ENCODE measurements around the gene DEPDC7. TPM values are rescaled to one million over a fixed set of nuclear protein-coding genes. Genes with fewer than 3 reads are reported as not detected.

Gene DEPDC7
- total and polyA plus RNA-seq, 2 of the 8 experiments (the other 6 are each of a cell fraction or from before 2014, with no cell fraction given), result 3.1 to 7.6 TPM

DNA sequence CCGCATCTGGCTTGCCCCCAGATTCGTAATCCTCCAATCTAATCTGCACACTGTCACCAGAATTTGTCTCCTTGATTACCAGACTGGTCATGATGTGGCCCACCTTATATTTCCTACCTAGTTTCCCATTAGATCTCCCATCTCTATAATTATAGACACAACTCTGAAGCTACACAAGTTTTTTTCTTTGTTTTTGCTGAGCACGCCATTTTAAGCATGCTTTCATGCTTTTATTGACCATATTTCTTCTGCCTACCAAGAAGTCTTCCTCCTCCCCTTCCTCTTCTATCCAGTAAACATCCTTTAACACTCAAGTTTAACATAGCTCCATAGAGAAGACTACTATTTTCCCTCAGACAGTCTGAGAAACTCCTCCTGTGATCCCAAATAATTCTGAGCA, 24.3 kb upstream of the DEPDC7 start:
- H4K91ac ChIP-seq (replicated peaks; ENCODE audit: insufficient read length, low read length), result no peak overlapping the region
- H2AK5ac ChIP-seq (ENCODE audit: low read depth, low read length), result no peak overlapping the region
- no peaks in the 10 kb centered on the region for H3K27me3 ChIP-seq (replicated peaks in 1 of 4; ENCODE audit: control insufficient read depth in 3 of 4, extremely low read depth in 1 of 4, insufficient read depth in 3 of 4, low read length in 3 of 4)
- POLR2A ChIA-PET (ENCODE audit: partially characterized antibody), result interaction anchor here (1.2 kb wide), 1 partner anchor 17 kb away, joined by 4 read pairs; no protein-coding TSS in a partner anchor
- peaks cover 0 to 2% (median 0%) of the 10 kb centered on the region in 4 experiments; a peak in 1 of 7 replicates for H3K4me1 ChIP-seq (replicated peaks in 1 of 4; ENCODE audit: control insufficient read depth in 3 of 4, insufficient read depth in 4 of 4, low read length in 3 of 4)
- no peaks in the 10 kb centered on the region for H4K20me1 ChIP-seq (replicated peaks in 1 of 2; ENCODE audit: control insufficient read depth in 1 of 2, insufficient read depth in 2 of 2, low read length in 2 of 2)
- H3K23ac ChIP-seq (ENCODE audit: insufficient read length), result no peak overlapping the region
- no peak overlapping the region for H2BK20ac ChIP-seq (ENCODE audit: low read length)
- H2BK5ac ChIP-seq (ENCODE audit: low read depth, low read length), result no peak overlapping the region
- H3K14ac ChIP-seq (ENCODE audit: insufficient read length), result no peak overlapping the region
- no peak for TF ChIP-seq GTF2F1 (IDR thresholded peaks at IDR 0.05; ENCODE audit: borderline replicate concordance, low read depth, low read length)
- H3K9me3 ChIP-seq (ENCODE audit: insufficient read depth in 2 of 2, low read depth in 1 of 2, low read length in 1 of 2), result peaks cover 0 to 7% of the 10 kb centered on the region in 2 experiments; a peak in 1 of 4 replicates
- H4K5ac ChIP-seq (ENCODE audit: insufficient read length, low read depth, low read length), result no peak overlapping the region
- no peak overlapping the region for H2BK15ac ChIP-seq (ENCODE audit: low read length)
- no peak overlapping the region for H2AFZ ChIP-seq (ENCODE audit: low read length)
- no peak overlapping the region for H3K27ac ChIP-seq (ENCODE audit: low read depth, low read length)
- H3K4me2 ChIP-seq (ENCODE audit: insufficient read depth in 1 of 2, low read depth in 2 of 2, low read length in 2 of 2), result no peak overlapping the region
- H3K18ac ChIP-seq (ENCODE audit: extremely low read depth, low read length), result no peak overlapping the region
- DNase-seq (ENCODE audit: low read depth in 1 of 2, low spot score in 2 of 2) (no peak), FAIRE-seq (no peak)
- no peaks in the 10 kb centered on the region for H3K36me3 ChIP-seq (ENCODE audit: control insufficient read depth in 2 of 4, insufficient read depth in 4 of 4, low read length in 3 of 4)
- 90% methylated on average over 3 of the region's 3 CpGs; no CpG with 5 or more reads in 1 of the 2 experiments for WGBS, 2 experiments (ENCODE audit: extremely low coverage in 1 of 2, insufficient coverage in 1 of 2, insufficient read length in 1 of 2, insufficient replicate concordance in 2 of 2, low coverage in 1 of 2, low lambda C conversion rate in 2 of 2, missing lambda C conversion rate in 1 of 2)
- no peak overlapping the region for H3K9ac ChIP-seq (replicated peaks in 1 of 4; ENCODE audit: extremely low read depth in 1 of 4, low read depth in 3 of 4, low read length in 3 of 4)
- CTCF ChIA-PET (ENCODE audit: partially characterized antibody), result interaction anchor here (1.4 kb wide), 1 partner anchor 74 kb away, joined by 7 read pairs; no protein-coding TSS in a partner anchor
- H3K79me2 ChIP-seq (ENCODE audit: control insufficient read depth in 1 of 2, insufficient read depth in 2 of 2, low read length in 2 of 2), result no peaks in the 10 kb centered on the region
- no peaks in the 10 kb centered on the region for H3K79me1 ChIP-seq (ENCODE audit: low read depth, low read length)
- H3K4ac ChIP-seq (replicated peaks; ENCODE audit: insufficient read length, low read depth, low read length), result no peak overlapping the region
- no peak overlapping the region for H2BK12ac ChIP-seq (ENCODE audit: low read depth, low read length)
- no peak overlapping the region for H3K4me3 ChIP-seq (ENCODE audit: extremely low read depth in 1 of 4, insufficient read depth in 2 of 4, low read depth in 3 of 4, low read length in 4 of 4)
- H3K23me2 ChIP-seq (ENCODE audit: low read depth, low read length), result no peaks in the 10 kb centered on the region
- no peak overlapping the region for H3K56ac ChIP-seq (replicated peaks; ENCODE audit: insufficient read length, low read depth, low read length)
- H2BK120ac ChIP-seq (replicated peaks; ENCODE audit: low read depth, low read length), result no peak overlapping the region
- H4K8ac ChIP-seq (ENCODE audit: extremely low read depth, insufficient read depth, low read length), result no peak overlapping the region

Data from H1 (cell line).